IMR-90 (cell line): ENCODE measurements around the gene CBLIF. TPM values are rescaled to one million over a fixed set of nuclear protein-coding genes. Genes with fewer than 3 reads are reported as not detected.

Experiments
- ATAC-seq: fragments of 200-7000 bp; cut with Tn5 transposase; 2 replicates; pipeline ENCODE4 v1.9.1; 2020; ENCODE audit warnings: low read depth, mild to moderate bottlenecking, moderate library complexity
- BruUV-seq: library from RNA; stranded (reverse); fragments of 400-500 nt; replicated peaks from 2 replicates; lab custom pipeline; 2021; lab: Mats Ljungman, UMichigan
- CTCF ChIA-PET: fragments of 300-600 bp; formaldehyde crosslinking; extraction: SDS; loops from one replicate; lab custom pipeline; 2021; ENCODE audit warnings: antibody characterized with exemption; lab: Yijun Ruan, JAX
- POLR2A ChIA-PET: fragments of 300-600 bp; sonication (Branson Sonifier 250); formaldehyde crosslinking; loops from one replicate; lab custom pipeline; 2022; ENCODE audit warnings: antibody characterized with exemption; ENCODE audit not compliant: unreplicated experiment; lab: Charles Lee
- DNase-seq: peaks from one replicate; pipeline ENCODE4 v3.0.0; 2013
- H2AFZ ChIP-seq: replicated peaks from 2 replicates; pipeline ENCODE3; 2013; ENCODE audit warnings: low read length, mild to moderate bottlenecking; ENCODE audit not compliant: poor library complexity
- H2AK5ac ChIP-seq: 2 replicates; pipeline ENCODE4 v1.6.1; 2013; ENCODE audit warnings: low read depth, low read length, inconsistent platforms
- H2AK9ac ChIP-seq: replicated peaks from 2 replicates; pipeline ENCODE3; 2013; ENCODE audit warnings: mild to moderate bottlenecking, low read depth, low read length, moderate library complexity; ENCODE audit not compliant: poor library complexity
- H2BK120ac ChIP-seq: 2 replicates; pipeline ENCODE4 v1.6.1; 2013; ENCODE audit warnings: low read depth, low read length, inconsistent platforms
- H2BK15ac ChIP-seq: 3 replicates; pipeline ENCODE4 v1.6.1; 2013; ENCODE audit warnings: low read depth, low read length, inconsistent platforms
- H2BK20ac ChIP-seq: 2 replicates; pipeline ENCODE4 v1.6.1; 2013; ENCODE audit warnings: low read depth, mild to moderate bottlenecking, inconsistent platforms, low read length, moderate library complexity
- H2BK5ac ChIP-seq: 2 replicates; pipeline ENCODE4 v1.6.1; 2013; ENCODE audit warnings: mild to moderate bottlenecking, low read depth, low read length, inconsistent platforms; ENCODE audit not compliant: poor library complexity, severe bottlenecking
- H3K14ac ChIP-seq: replicated peaks from 2 replicates; pipeline ENCODE4 v1.6.1; 2013; ENCODE audit warnings: low read depth, low read length, inconsistent platforms
- H3K18ac ChIP-seq: 2 replicates; pipeline ENCODE4 v1.6.1; 2013; ENCODE audit warnings: low read depth, low read length, control low read depth
- H3K23ac ChIP-seq: 2 replicates; pipeline ENCODE4 v1.6.1; 2013; ENCODE audit warnings: low read depth, low read length, inconsistent platforms
- H3K27ac ChIP-seq: 2 replicates; pipeline ENCODE4 v1.5.1; 2013; ENCODE audit warnings: mild to moderate bottlenecking, control low read depth, low read length; ENCODE audit not compliant: insufficient read depth
- H3K27me3 ChIP-seq: 2 replicates; pipeline ENCODE4 v1.6.1; 2013; ENCODE audit warnings: low read length; ENCODE audit not compliant: control insufficient read depth, insufficient read depth
- H3K36me3 ChIP-seq: 2 replicates; pipeline ENCODE4 v1.6.1; 2013; ENCODE audit warnings: low read length, mixed read lengths; ENCODE audit not compliant: control insufficient read depth, insufficient read depth
- H3K4ac ChIP-seq: 2 replicates; pipeline ENCODE4 v1.6.1; 2013; ENCODE audit warnings: low read depth, low read length, inconsistent platforms
- H3K4me1 ChIP-seq: 2 replicates; pipeline ENCODE4 v1.6.1; 2013; ENCODE audit warnings: low read length, mixed read lengths; ENCODE audit not compliant: control insufficient read depth, insufficient read depth
- H3K4me2 ChIP-seq: 2 replicates; pipeline ENCODE4 v1.6.1; 2013; ENCODE audit warnings: low read depth, mild to moderate bottlenecking, control low read depth, low read length, moderate library complexity
- H3K4me3 ChIP-seq: 2 replicates; pipeline ENCODE4 v1.5.1; 2013; ENCODE audit warnings: low read depth, mild to moderate bottlenecking, control low read depth, low read length, moderate library complexity; ENCODE audit not compliant: insufficient read depth
- H3K56ac ChIP-seq: 2 replicates; pipeline ENCODE4 v1.6.1; 2013; ENCODE audit warnings: low read length, inconsistent platforms; ENCODE audit not compliant: insufficient read depth; ENCODE audit errors: extremely low read depth
- H3K79me1 ChIP-seq, 2 experiments: 2 replicates each; pipeline ENCODE4 v1.6.1; 2013; ENCODE audit warnings: low read length in 2 of 2, inconsistent platforms in 1 of 2, low read depth in 1 of 2
- H3K9ac ChIP-seq: 2 replicates; pipeline ENCODE4 v1.6.1; 2013; ENCODE audit warnings: low read depth, low read length, control low read depth
- H3K9me1 ChIP-seq: 2 replicates; pipeline ENCODE4 v1.6.1; 2013; ENCODE audit warnings: low read length, inconsistent platforms; ENCODE audit not compliant: insufficient read depth
- H3K9me3 ChIP-seq: 2 replicates; pipeline ENCODE4 v1.6.1; 2013; ENCODE audit warnings: low read length; ENCODE audit not compliant: control insufficient read depth, insufficient read depth
- H4K20me1 ChIP-seq: 2 replicates; pipeline ENCODE4 v1.6.1; 2013; ENCODE audit warnings: low read length, inconsistent platforms; ENCODE audit not compliant: insufficient read depth
- H4K5ac ChIP-seq: 2 replicates; pipeline ENCODE4 v1.6.1; 2013; ENCODE audit warnings: mild to moderate bottlenecking, low read depth, low read length, control low read depth
- H4K8ac ChIP-seq, 2 experiments: 2 replicates each; pipeline ENCODE4 v1.6.1; 2013; ENCODE audit warnings: low read depth in 2 of 2, low read length in 2 of 2, control low read depth in 1 of 2, inconsistent platforms in 1 of 2
- H4K91ac ChIP-seq: 2 replicates; pipeline ENCODE4 v1.6.1; 2013; ENCODE audit warnings: low read depth, low read length, inconsistent platforms; ENCODE audit not compliant: insufficient read depth
- CHD1 ChIP-seq: IDR thresholded peaks from 2 replicates; pipeline ENCODE4 v1.6.1; 2012; ENCODE audit warnings: low read depth, low read length, improper control_type of control experiment
- RCOR1 ChIP-seq: IDR thresholded peaks from 2 replicates; pipeline ENCODE4 v1.6.1; 2012; ENCODE audit warnings: mild to moderate bottlenecking, low read length, improper control_type of control experiment; ENCODE audit not compliant: insufficient replicate concordance
- WGBS, 2 experiments: methylation state at CpG; one replicate each; pipeline versions ENCODE4 v1.1.5 to v1.1.7; 2013; ENCODE audit warnings: missing lambda C conversion rate in 2 of 2; ENCODE audit not compliant: insufficient read length in 1 of 2; ENCODE audit errors: extremely low coverage in 2 of 2; 5-methylcytosine and 5-hydroxymethylcytosine counted together
- dilution Hi-C: fragments of 300-500 bp; cut with HindIII; formaldehyde crosslinking; loops from one replicate; pipeline ENCODE4 v1.14.3; 2018; ENCODE audit warnings: low sequenced_read_pairs; ENCODE audit not compliant: unreplicated experiment
- in situ Hi-C: fragments of 300-500 bp; cut with MboI; formaldehyde crosslinking; loops from 3 replicates; pipeline ENCODE4 v1.14.3; 2019; ENCODE audit warnings: low sequenced_read_pairs, inconsistent platforms, mixed read lengths
- intact Hi-C: fragments of 100-400 bp; cut with micrococcal nuclease; formaldehyde crosslinking; loops from 2 replicates; pipeline ENCODE4 v1.10.0; 2022
- polyA plus RNA-seq, 3 experiments: library from polyadenylated mRNA; depleted of rRNA; stranded (reverse); fragments of >200 nt; gene quantifications; 2 replicates each; pipeline ENCODE4 v1.2.3, GENCODE V29; 2012; ENCODE audit warnings: low replicate concordance in 1 of 3
- total RNA-seq: library from RNA; depleted of rRNA; stranded (reverse); fragments of >200 nt; gene quantifications from 2 replicates; pipeline ENCODE4 v1.2.3, GENCODE V29; 2012

The CBLIF gene
- total and polyA plus RNA-seq, 2 of the 4 experiments (the other 2 are of a cell fraction) = not detected

DNA sequence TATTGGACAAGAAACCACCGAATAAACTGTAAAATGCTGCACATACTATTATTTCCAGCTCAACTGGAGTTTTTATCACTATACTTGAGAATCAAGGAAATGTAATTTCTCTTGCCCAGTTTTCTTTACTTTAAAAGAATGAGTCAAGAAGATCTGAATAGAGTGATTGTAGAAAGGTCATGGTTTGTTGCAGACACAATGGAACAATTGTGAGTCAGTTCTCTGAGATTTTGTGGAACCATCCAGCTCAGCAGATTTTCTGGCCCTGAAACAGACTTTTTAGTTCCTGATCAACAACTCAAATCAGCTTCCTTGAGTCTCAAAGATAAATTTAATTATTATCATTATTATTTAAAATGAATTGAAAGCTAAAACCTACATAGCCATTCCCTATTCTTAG lies 19.7 kb upstream of the CBLIF start:
- ATAC-seq = no peak
- Histone ChIP-seq H4K8ac (no peak overlapping the region), H3K27ac (no peak overlapping the region)

More for the DNA sequence above, 19.7 kb upstream of the CBLIF start:
- intact Hi-C loops = no loop called here
- Histone ChIP-seq H3K23ac (no peak overlapping the region), H2BK120ac (no peak overlapping the region), H3K56ac (no peak overlapping the region), H2AK9ac (no peak overlapping the region), H4K5ac (no peak overlapping the region), H3K27me3 (no peaks in the 10 kb centered on the region), H4K20me1 (no peaks in the 10 kb centered on the region), H3K4me3 (no peak overlapping the region), H3K4me2 (no peak overlapping the region), H3K9me3 (no peaks in the 10 kb centered on the region), H2BK15ac (no peak overlapping the region), H3K14ac (no peak overlapping the region), H3K4ac (no peak overlapping the region), H3K4me1 (no peaks in the 10 kb centered on the region), H2BK20ac (no peak overlapping the region), H2AFZ (no peak overlapping the region), H2AK5ac (no peak overlapping the region), H3K18ac (no peak overlapping the region), H3K9ac (no peak overlapping the region), H3K79me1 (no peaks in the 10 kb centered on the region), H4K91ac (no peak overlapping the region), H3K36me3 (no peaks in the 10 kb centered on the region), H2BK5ac (no peak overlapping the region), H3K9me1 (no peaks in the 10 kb centered on the region)
- BruUV-seq = no TSS peak
- no peak for DNase-seq
- dilution Hi-C loops = no loop called here
- POLR2A ChIA-PET = no interaction called here
- WGBS, 2 experiments = no CpG with 5 or more reads among the region's 1 CpG
- in situ Hi-C loops = no loop called here
- TF ChIP-seq RCOR1 (no peak), CHD1 (no peak)
- CTCF ChIA-PET = no interaction called here
